ENCODE data around the gene APOD. TPM values are rescaled to one million over a fixed set of nuclear protein-coding genes. Genes with fewer than 3 reads are reported as not detected.
"Not testable (repeated sequence)": the region's sequence is repeated elsewhere in the genome, so short reads cannot be mapped to it uniquely, and the experiment has no call there.

Gene APOD
- total RNA-seq, 4 donors from 2014 or later = 8.5 to 924 (median 281) TPM

GRCh38 chr3:195624171-195624570 is 40.4 kb upstream of the APOD start:
- H3K4me3 ChIP-seq; H3K9me3 ChIP-seq; H3K27me3 ChIP-seq; H3K4me1 ChIP-seq; H3K36me3 ChIP-seq; intact Hi-C loops (cut with DNase I; ENCODE audit: low total_unique reads); H3K27ac ChIP-seq; DNase-seq: not testable (repeated sequence)

GRCh38 chr3:195623217-195623965 is 39.7 kb upstream of the APOD start:
- H3K27ac ChIP-seq; H3K36me3 ChIP-seq; H3K27me3 ChIP-seq; H3K4me3 ChIP-seq; DNase-seq; intact Hi-C loops (cut with DNase I; ENCODE audit: low total_unique reads); H3K9me3 ChIP-seq; H3K4me1 ChIP-seq: not testable (repeated sequence)

- H3K27me3 ChIP-seq; H3K4me1 ChIP-seq; intact Hi-C loops (cut with DNase I; ENCODE audit: low total_unique reads); H3K27ac ChIP-seq; H3K36me3 ChIP-seq; H3K9me3 ChIP-seq; DNase-seq; H3K4me3 ChIP-seq: not testable (repeated sequence)
These were observed 38.9 kb upstream of the APOD start for GRCh38 chr3:195622523-195623170.

GRCh38 chr3:195622012-195622411 is 38.3 kb upstream of the APOD start:
- H3K4me1 ChIP-seq; H3K9me3 ChIP-seq; H3K36me3 ChIP-seq; DNase-seq; H3K27ac ChIP-seq; H3K4me3 ChIP-seq; intact Hi-C loops (cut with DNase I; ENCODE audit: low total_unique reads); H3K27me3 ChIP-seq: not testable (repeated sequence)

GRCh38 chr3:195621095-195621494 is 37.4 kb upstream of the APOD start:
- H3K4me1 ChIP-seq; DNase-seq; H3K4me3 ChIP-seq; H3K27ac ChIP-seq; intact Hi-C loops (cut with DNase I; ENCODE audit: low total_unique reads); H3K36me3 ChIP-seq; H3K9me3 ChIP-seq; H3K27me3 ChIP-seq: not testable (repeated sequence)

GRCh38 chr3:195620476-195620875 is 36.7 kb upstream of the APOD start:
- H3K4me3 ChIP-seq; intact Hi-C loops (cut with DNase I; ENCODE audit: low total_unique reads); H3K27ac ChIP-seq; H3K27me3 ChIP-seq; DNase-seq; H3K36me3 ChIP-seq; H3K9me3 ChIP-seq; H3K4me1 ChIP-seq: not testable (repeated sequence)

- H3K4me3 ChIP-seq; H3K27ac ChIP-seq; H3K4me1 ChIP-seq; intact Hi-C loops (cut with DNase I; ENCODE audit: low total_unique reads); H3K9me3 ChIP-seq; H3K27me3 ChIP-seq; H3K36me3 ChIP-seq; DNase-seq: not testable (repeated sequence)
These were observed 36.0 kb upstream of the APOD start for GRCh38 chr3:195619591-195620369.

GRCh38 chr3:195617784-195618659 is 34.3 kb upstream of the APOD start:
- H3K4me1 ChIP-seq; H3K4me3 ChIP-seq; H3K9me3 ChIP-seq; intact Hi-C loops (cut with DNase I; ENCODE audit: low total_unique reads); DNase-seq; H3K27me3 ChIP-seq; H3K36me3 ChIP-seq; H3K27ac ChIP-seq: not testable (repeated sequence)

GRCh38 chr3:195617134-195617533 is 33.4 kb upstream of the APOD start:
- H3K36me3 ChIP-seq; intact Hi-C loops (cut with DNase I; ENCODE audit: low total_unique reads); DNase-seq; H3K9me3 ChIP-seq; H3K4me1 ChIP-seq; H3K27ac ChIP-seq; H3K4me3 ChIP-seq; H3K27me3 ChIP-seq: not testable (repeated sequence)
